Osteocyte (in vitro differentiated cells): ENCODE results near the gene ZSWIM8. TPM values are rescaled to one million over a fixed set of nuclear protein-coding genes. Genes with fewer than 3 reads are reported as not detected.
"Not testable (repeated sequence)": the region's sequence is repeated elsewhere in the genome, so short reads cannot be mapped to it uniquely, and the experiment has no call there.

Source experiments
- DNase-seq: peaks from one replicate; pipeline ENCODE4 v3.0.0; 2021; ENCODE audit warnings: mixed read lengths; ENCODE audit not compliant: unreplicated experiment; ENCODE audit errors: extremely low spot score
- H3K27ac Mint-ChIP-seq: one replicate; pipeline ENCODE4 v1.8.0; 2021; ENCODE audit warnings: mild to moderate bottlenecking, mixed read lengths; ENCODE audit not compliant: unreplicated experiment
- H3K27me3 Mint-ChIP-seq: one replicate; pipeline ENCODE4 v1.8.0; 2021; ENCODE audit warnings: mixed read lengths; ENCODE audit not compliant: unreplicated experiment
- H3K36me3 Mint-ChIP-seq: one replicate; pipeline ENCODE4 v1.8.0; 2021; ENCODE audit warnings: mixed read lengths; ENCODE audit not compliant: unreplicated experiment
- H3K4me1 Mint-ChIP-seq: one replicate; pipeline ENCODE4 v1.8.0; 2021; ENCODE audit warnings: mixed read lengths; ENCODE audit not compliant: unreplicated experiment
- H3K4me3 Mint-ChIP-seq: one replicate; pipeline ENCODE4 v1.8.0; 2021; ENCODE audit warnings: mild to moderate bottlenecking, moderate library complexity, mixed read lengths; ENCODE audit not compliant: unreplicated experiment
- H3K9me3 Mint-ChIP-seq: one replicate; pipeline ENCODE4 v1.8.0; 2021; ENCODE audit warnings: mixed read lengths; ENCODE audit not compliant: unreplicated experiment
- total RNA-seq: library from RNA; stranded (reverse); gene quantifications from 2 replicates; pipeline ENCODE4 v1.2.1, GENCODE V29; 2021
- TF ChIP-seq, protein P1 (sequence below): fragments of 200-600 bp; sonication (generic); IDR thresholded peaks from 2 replicates; pipeline ENCODE4 v1.5.0; 2021; ENCODE audit warnings: antibody characterized with exemption, mild to moderate bottlenecking, moderate library complexity

Gene ZSWIM8
- total RNA-seq, 1 donor from 2014 or later = 186 TPM

DNA sequence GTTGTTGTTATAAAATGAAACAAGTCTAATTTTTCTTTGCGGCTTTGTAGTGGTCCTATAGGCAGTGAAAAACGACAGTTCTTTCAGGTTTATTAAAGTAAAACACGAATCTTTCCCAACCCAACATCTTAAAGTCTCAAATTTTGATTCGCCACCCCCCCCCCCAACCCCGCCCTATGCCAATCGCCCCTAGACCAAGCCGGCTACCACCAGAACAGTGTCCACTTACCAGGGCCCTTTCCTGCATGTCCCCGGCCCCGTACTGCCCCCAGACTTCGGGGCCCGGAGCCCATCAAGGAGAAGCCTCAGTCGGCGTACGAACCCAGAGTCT is 3.9 kb upstream of the ZSWIM8 start:
- Mint-ChIP-seq H3K4me3 (peak overlapping the region; percentile 97), H3K9me3 (no peaks in the 10 kb centered on the region), H3K27me3 (no peaks in the 10 kb centered on the region), H3K27ac (peak overlapping the region; percentile 99), H3K4me1 (peaks cover 42% of the 10 kb centered on the region), H3K36me3 (peaks cover 6% of the 10 kb centered on the region)
- TF ChIP-seq, protein P1, sequence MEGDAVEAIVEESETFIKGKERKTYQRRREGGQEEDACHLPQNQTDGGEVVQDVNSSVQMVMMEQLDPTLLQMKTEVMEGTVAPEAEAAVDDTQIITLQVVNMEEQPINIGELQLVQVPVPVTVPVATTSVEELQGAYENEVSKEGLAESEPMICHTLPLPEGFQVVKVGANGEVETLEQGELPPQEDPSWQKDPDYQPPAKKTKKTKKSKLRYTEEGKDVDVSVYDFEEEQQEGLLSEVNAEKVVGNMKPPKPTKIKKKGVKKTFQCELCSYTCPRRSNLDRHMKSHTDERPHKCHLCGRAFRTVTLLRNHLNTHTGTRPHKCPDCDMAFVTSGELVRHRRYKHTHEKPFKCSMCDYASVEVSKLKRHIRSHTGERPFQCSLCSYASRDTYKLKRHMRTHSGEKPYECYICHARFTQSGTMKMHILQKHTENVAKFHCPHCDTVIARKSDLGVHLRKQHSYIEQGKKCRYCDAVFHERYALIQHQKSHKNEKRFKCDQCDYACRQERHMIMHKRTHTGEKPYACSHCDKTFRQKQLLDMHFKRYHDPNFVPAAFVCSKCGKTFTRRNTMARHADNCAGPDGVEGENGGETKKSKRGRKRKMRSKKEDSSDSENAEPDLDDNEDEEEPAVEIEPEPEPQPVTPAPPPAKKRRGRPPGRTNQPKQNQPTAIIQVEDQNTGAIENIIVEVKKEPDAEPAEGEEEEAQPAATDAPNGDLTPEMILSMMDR = no peak
- DNase-seq = no peak

DNA sequence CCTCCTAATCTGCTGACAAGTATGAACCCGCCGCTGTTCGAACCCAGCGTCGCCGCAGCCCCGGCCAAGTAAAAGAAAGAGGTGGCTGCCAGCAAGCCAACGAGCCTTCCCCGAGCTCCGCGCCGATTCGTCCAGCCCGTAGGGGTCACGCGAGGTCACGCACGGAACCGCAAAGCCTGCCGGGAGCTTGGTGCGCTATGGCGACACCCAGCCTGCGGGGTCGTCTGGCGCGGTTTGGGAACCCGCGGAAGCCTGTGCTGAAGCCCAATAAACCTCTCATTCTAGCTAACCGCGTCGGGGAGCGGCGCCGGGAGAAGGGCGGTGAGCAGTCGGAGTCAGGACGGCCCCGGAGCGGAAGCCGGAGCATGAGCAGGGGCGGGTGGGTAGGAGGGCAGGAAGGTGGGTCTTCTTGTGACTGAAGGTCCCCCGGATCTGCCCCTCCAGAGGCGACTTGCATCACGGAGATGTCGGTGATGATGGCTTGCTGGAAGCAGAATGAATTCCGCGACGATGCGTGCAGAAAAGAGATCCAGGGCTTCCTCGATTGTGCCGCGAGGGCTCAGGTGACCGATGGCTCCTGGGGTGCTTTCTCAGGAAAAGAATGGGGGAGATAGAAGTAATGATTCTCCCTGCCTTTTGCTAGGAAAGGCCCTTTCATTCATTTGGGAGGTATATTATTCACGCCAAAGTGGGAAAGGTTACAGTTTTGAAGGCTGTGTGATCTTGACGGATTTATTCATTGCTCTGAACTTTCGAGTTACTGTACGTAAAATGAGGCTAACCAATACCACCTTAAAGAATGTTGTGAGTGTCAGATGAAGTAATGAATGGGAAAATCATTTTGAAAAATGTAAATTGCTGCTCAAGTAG is 3.3 kb upstream of the ZSWIM8 start, which contains the start of gene CHCHD1:
Gene CHCHD1, plus strand, starts transcription at position 170 of the 870 bp plus-strand sequence. Its CDS starts 28 bp downstream, at position 198.
- H3K4me1 Mint-ChIP-seq = peaks cover 46% of the 10 kb centered on the region
- peak; percentile 96 for DNase-seq
- TF ChIP-seq, protein P1 = no peak
- peak within 1 kb of the TSS; percentile 99 for H3K27ac Mint-ChIP-seq
- peaks cover 4% of the 10 kb centered on the region for H3K36me3 Mint-ChIP-seq
- peak within 1 kb of the TSS; percentile 97 for H3K4me3 Mint-ChIP-seq
- H3K9me3 Mint-ChIP-seq = no peaks in the 10 kb centered on the region
- no peaks in the 10 kb centered on the region for H3K27me3 Mint-ChIP-seq

DNA sequence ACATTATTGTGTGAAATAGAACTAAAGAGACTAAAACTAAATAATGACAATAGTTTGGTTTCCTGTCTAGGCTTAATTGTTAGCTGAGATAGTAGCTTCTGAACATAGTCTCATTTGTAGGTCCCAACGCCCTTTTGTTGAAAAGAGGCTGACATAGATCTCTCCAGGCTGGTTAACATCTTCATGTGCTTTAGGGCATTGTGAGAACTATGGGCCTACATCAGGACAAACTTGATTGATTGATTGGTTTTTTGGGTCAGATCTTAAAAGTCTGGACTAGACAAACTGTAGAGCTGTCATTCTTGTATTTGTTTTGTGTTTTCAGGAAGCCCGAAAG is 2.7 kb upstream of the ZSWIM8 start:
- Mint-ChIP-seq H3K4me3 (peak overlapping the region; percentile 97), H3K9me3 (no peaks in the 10 kb centered on the region), H3K27ac (peak overlapping the region; percentile 99), H3K4me1 (peaks cover 51% of the 10 kb centered on the region), H3K36me3 (peaks cover 4% of the 10 kb centered on the region), H3K27me3 (no peaks in the 10 kb centered on the region)
- TF ChIP-seq, protein P1 = no peak
- DNase-seq = no peak

DNA sequence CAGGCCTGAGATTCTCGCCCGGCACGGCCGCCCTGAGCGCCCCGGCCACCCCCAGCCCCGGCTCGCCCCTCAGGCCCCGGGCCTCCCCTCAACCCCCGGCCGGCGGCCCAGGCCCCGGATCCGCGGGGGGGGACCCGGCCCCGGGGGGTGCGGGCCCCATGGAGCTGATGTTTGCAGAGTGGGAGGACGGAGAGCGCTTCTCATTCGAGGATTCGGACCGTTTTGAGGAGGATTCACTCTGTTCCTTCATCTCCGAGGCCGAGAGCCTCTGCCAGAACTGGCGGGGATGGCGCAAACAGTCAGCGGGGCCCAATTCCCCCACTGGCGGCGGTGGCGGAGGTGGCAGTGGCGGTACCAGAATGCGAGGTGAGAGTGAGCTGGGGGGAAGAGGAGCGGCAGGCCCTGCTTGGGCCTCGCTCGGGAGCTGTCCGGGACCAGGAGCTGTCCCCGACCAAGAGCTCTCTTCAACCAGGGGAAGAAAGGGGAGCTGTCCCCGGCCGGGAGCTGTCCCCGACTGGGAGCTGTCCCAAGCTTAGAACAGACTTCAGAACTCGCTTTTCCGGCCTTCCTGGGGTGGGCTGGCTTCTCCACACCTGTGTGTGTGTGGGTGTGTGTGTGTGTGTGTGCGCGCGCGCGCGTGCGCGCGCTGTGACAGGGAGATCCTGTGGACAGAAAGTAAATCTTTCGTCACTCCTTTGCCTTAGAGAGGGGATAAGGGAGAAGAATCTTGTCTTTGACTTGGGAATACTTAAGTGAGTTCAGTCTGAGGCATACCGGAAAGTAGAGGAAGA is 510 bp downstream of the ZSWIM8 start:
- H3K27ac Mint-ChIP-seq = peak overlapping the region; percentile 100
- TF ChIP-seq, protein P1 = no peak
- peaks cover 45% of the 10 kb centered on the region for H3K4me1 Mint-ChIP-seq
- H3K4me3 Mint-ChIP-seq = peak overlapping the region; percentile 96
- peaks cover 17% of the 10 kb centered on the region for H3K36me3 Mint-ChIP-seq
- no peaks in the 10 kb centered on the region for H3K27me3 Mint-ChIP-seq
- no peaks in the 10 kb centered on the region for H3K9me3 Mint-ChIP-seq
- DNase-seq = no peak

DNA sequence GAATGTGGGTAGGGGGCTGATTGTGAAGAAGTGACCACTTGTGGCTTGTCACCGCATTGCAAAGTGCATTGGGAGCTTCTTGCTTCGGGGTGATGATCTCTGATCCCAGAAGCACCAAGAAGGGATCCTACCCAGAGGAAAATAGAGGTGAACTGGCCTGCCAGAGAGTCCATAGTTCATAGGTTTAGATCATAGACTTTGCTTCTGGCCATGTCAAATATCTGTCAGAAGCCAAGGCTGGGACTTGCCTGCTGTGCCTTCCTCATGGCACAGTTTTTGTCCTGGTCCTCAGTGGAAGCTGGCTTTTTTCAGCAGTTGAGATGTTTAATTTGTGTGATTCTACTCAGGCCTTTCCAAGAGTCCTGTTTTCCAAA is 1.1 kb downstream of the ZSWIM8 start:
- Mint-ChIP-seq H3K9me3 (no peaks in the 10 kb centered on the region), H3K4me3 (peak overlapping the region; percentile 96), H3K27me3 (no peaks in the 10 kb centered on the region), H3K36me3 (peaks cover 23% of the 10 kb centered on the region), H3K4me1 (peaks cover 43% of the 10 kb centered on the region), H3K27ac (peak overlapping the region; percentile 92)
- no peak for DNase-seq
- TF ChIP-seq, protein P1 = no peak

DNA sequence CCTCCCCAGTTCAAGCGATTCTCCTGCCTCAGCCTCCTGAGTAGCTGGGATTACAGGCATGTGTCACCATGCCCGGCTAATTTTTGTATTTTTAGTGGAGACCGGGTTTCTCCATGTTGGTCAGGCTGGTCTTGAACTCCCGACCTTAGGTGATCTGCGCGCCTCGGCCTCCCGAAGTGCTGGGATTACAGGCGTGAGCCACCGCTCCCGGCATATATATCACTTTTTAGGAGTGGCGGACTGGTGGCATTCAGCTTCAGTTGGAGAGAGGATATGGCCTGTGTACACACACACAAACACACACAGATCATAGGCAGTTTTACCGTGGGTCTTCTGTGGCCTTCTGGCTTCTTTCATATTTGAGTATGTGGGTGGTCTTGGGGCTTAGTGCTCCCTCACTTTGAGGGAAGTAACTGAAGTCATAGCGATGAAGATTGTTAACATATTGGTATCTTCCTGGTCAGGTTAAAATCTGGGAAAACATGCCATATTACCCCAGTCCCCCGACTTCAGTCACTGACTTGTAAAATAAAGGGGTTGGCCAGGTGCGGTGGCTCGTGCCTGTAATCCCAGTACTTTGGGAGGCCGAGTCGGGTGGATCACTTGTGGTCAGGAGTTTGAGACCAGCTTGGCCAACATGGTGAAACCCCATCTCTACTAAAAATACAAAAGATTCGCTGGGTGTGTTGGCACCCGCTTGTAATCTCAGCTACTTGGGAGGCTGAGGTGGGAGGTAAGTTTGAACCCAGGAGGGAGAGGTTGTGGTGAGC is 1.8 kb downstream of the ZSWIM8 start:
- Mint-ChIP-seq H3K4me1 (peaks cover 40% of the 10 kb centered on the region), H3K36me3 (peaks cover 24% of the 10 kb centered on the region), H3K4me3 (peak overlapping the region; percentile 96)
- H3K27me3 Mint-ChIP-seq, H3K27ac Mint-ChIP-seq, H3K9me3 Mint-ChIP-seq, DNase-seq: not testable (repeated sequence)
